ENCODE measurements around the gene IRGC.

The IRGC gene

DNA sequence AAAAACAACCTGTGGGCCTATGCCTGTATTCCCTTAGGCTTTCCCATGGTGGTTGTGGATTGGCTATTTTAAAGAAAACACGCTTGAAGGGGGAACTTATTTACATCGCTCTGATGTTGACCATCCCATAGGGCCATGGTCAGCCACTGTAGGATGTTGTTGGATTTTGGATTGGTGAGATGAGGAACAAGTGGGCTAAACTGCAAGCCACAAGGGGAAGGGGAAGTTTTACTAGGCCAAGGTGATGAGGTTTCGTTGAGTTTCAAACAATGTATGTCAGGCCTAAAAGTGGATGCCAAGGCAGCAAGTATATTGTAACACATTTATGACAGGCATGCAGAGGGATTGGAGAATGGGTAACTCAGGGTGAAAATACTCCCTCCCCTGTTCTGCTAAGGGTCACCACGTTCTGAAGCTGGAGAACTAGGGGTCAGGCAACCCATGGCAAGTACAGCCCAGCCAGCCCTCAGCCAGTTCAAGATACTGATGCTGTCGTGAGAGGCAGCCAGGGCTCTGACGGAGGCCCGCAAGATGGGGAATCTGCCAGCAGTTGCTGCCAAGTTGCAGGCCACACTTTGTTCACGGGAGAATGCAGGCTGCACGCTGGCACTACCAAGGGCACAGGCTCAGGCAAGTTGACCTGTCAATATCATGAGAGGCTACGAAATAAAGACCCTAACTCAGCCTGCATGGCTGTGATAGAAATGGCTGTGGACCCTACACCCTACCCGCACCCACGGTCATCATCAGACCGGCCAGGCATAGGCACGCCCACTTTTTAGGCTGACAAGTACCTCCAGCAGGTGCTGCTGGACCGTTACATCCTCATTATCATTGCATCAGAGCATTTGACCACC lies 11.1 kb downstream of the IRGC start:
- H3K27me3 ChIP-seq (ENCODE audit: insufficient read depth, poor library complexity, severe bottlenecking): no peaks in the 10 kb centered on the region
- H3K4me1 ChIP-seq (ENCODE audit: insufficient read depth, poor library complexity, severe bottlenecking): no peaks in the 10 kb centered on the region
- no peak overlapping the region for H3K27ac ChIP-seq (ENCODE audit: poor library complexity, severe bottlenecking)
- DNase-seq (ENCODE audit: low spot score): no peak
- H3K9me3 ChIP-seq (ENCODE audit: severe bottlenecking): no peaks in the 10 kb centered on the region
- TF ChIP-seq, protein P1, sequence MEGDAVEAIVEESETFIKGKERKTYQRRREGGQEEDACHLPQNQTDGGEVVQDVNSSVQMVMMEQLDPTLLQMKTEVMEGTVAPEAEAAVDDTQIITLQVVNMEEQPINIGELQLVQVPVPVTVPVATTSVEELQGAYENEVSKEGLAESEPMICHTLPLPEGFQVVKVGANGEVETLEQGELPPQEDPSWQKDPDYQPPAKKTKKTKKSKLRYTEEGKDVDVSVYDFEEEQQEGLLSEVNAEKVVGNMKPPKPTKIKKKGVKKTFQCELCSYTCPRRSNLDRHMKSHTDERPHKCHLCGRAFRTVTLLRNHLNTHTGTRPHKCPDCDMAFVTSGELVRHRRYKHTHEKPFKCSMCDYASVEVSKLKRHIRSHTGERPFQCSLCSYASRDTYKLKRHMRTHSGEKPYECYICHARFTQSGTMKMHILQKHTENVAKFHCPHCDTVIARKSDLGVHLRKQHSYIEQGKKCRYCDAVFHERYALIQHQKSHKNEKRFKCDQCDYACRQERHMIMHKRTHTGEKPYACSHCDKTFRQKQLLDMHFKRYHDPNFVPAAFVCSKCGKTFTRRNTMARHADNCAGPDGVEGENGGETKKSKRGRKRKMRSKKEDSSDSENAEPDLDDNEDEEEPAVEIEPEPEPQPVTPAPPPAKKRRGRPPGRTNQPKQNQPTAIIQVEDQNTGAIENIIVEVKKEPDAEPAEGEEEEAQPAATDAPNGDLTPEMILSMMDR (IDR thresholded peaks at IDR 0.05; ENCODE audit: poor library complexity, severe bottlenecking): no peak
- H3K4me3 ChIP-seq (ENCODE audit: severe bottlenecking): no peak overlapping the region
- peaks cover 10% of the 10 kb centered on the region for H3K36me3 ChIP-seq (ENCODE audit: low read depth)
- ATAC-seq (ENCODE audit: low read depth): no peak

DNA sequence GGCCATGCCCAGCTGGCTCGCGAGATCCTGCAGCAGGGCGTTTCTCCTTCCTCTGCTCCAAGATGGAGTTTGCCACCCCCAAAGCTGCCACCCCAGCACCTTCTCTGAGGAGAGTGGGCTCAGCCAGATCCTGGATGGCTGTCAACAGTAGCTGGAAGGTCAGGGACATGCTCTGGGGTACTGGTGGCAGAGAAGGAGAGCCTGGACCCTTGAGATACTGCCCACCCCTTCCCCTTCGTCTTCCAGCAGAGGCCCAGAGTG lies 11.6 kb downstream of the IRGC start:
- TF ChIP-seq, protein P1 (IDR thresholded peaks at IDR 0.05; ENCODE audit: poor library complexity, severe bottlenecking): no peak
- no peak for ATAC-seq (ENCODE audit: low read depth)
- DNase-seq (ENCODE audit: low spot score): no peak
- Histone ChIP-seq H3K4me1 (ENCODE audit: insufficient read depth, poor library complexity, severe bottlenecking) (no peaks in the 10 kb centered on the region), H3K27me3 (ENCODE audit: insufficient read depth, poor library complexity, severe bottlenecking) (no peaks in the 10 kb centered on the region), H3K4me3 (ENCODE audit: severe bottlenecking) (no peak overlapping the region), H3K9me3 (ENCODE audit: severe bottlenecking) (no peaks in the 10 kb centered on the region), H3K36me3 (ENCODE audit: low read depth) (peaks cover 16% of the 10 kb centered on the region), H3K27ac (ENCODE audit: poor library complexity, severe bottlenecking) (no peak overlapping the region)

DNA sequence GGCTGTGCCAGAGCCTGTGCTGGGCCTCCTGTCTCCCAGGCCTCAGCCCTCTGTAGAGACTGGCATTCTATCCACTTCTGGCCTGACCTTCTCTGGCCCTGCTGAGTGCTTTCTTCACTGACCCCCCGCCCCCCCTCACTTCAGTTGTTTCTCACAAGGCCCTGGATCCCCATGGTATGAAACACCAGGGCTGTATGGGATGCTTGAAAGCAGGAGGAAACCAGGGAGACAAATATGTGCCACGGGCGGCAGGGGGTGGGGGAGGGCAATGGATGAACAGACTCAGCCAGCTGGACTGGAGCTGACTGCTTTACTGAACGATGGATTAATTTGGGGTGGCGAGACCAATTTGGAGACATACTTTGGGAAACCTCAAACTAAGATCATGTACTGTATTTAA lies 14.0 kb downstream of the IRGC start:
- Histone ChIP-seq H3K27ac (ENCODE audit: poor library complexity, severe bottlenecking) (no peak overlapping the region), H3K4me3 (ENCODE audit: severe bottlenecking) (no peak overlapping the region), H3K36me3 (ENCODE audit: low read depth) (peaks cover 38% of the 10 kb centered on the region), H3K27me3 (ENCODE audit: insufficient read depth, poor library complexity, severe bottlenecking) (no peaks in the 10 kb centered on the region), H3K9me3 (ENCODE audit: severe bottlenecking) (no peaks in the 10 kb centered on the region), H3K4me1 (ENCODE audit: insufficient read depth, poor library complexity, severe bottlenecking) (no peaks in the 10 kb centered on the region)
- no peak for ATAC-seq (ENCODE audit: low read depth)
- TF ChIP-seq, protein P1 (IDR thresholded peaks at IDR 0.05; ENCODE audit: poor library complexity, severe bottlenecking): no peak
- no peak for DNase-seq (ENCODE audit: low spot score)

DNA sequence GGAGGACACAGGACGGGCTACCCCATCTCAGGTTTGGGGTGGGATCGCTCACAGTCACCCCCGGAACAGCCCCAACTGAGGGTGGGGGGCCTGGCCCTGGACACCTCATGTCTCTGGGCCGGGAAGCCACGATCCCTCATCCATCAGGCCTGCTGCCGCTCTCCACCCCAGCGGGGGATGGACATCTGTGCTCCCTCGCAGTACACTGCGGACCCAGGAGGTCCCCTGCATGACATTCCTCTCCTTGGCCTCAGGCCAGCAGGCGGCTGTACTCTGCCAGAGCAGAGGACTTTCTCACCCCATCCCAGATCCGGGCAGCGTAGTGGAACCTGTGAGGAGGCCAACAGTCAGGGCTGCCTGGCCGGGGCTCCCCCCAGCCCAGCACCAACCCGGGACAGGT lies 15.5 kb downstream of the IRGC start:
- Histone ChIP-seq H3K4me1 (ENCODE audit: insufficient read depth, poor library complexity, severe bottlenecking) (no peaks in the 10 kb centered on the region), H3K36me3 (ENCODE audit: low read depth) (peaks cover 48% of the 10 kb centered on the region), H3K9me3 (ENCODE audit: severe bottlenecking) (no peaks in the 10 kb centered on the region), H3K4me3 (ENCODE audit: severe bottlenecking) (no peak overlapping the region), H3K27ac (ENCODE audit: poor library complexity, severe bottlenecking) (no peak overlapping the region), H3K27me3 (ENCODE audit: insufficient read depth, poor library complexity, severe bottlenecking) (no peaks in the 10 kb centered on the region)
- TF ChIP-seq, protein P1 (IDR thresholded peaks at IDR 0.05; ENCODE audit: poor library complexity, severe bottlenecking): no peak
- ATAC-seq (ENCODE audit: low read depth) (no peak), DNase-seq (ENCODE audit: low spot score) (no peak)

DNA sequence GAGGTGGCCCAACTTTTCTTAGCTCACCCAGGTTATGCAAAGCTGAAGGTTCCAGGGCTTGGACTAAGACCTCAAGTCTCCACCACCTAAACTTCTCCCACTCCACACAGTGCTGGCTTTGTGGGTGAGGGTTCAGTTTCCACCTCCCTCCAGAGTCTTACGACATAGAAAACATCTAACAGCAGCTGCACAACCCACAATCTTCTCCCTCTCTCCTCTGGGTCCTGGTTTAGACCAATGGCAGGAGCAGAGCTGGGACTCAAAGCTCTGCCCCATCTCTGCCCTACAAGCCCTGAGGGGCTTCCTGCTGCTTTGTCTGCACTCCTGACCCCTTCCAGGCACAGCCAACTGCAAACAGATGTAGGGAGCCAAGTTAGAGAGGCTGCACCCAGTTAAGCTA lies 16.0 kb downstream of the IRGC start:
- ATAC-seq (ENCODE audit: low read depth) (no peak), DNase-seq (ENCODE audit: low spot score) (no peak)
- no peaks in the 10 kb centered on the region for H3K27me3 ChIP-seq (ENCODE audit: insufficient read depth, poor library complexity, severe bottlenecking)
- no peaks in the 10 kb centered on the region for H3K4me1 ChIP-seq (ENCODE audit: insufficient read depth, poor library complexity, severe bottlenecking)
- H3K36me3 ChIP-seq (ENCODE audit: low read depth): peaks cover 52% of the 10 kb centered on the region
- no peaks in the 10 kb centered on the region for H3K9me3 ChIP-seq (ENCODE audit: severe bottlenecking)
- TF ChIP-seq, protein P1 (IDR thresholded peaks at IDR 0.05; ENCODE audit: poor library complexity, severe bottlenecking): no peak
- H3K4me3 ChIP-seq (ENCODE audit: severe bottlenecking): no peak overlapping the region
- H3K27ac ChIP-seq (ENCODE audit: poor library complexity, severe bottlenecking): no peak overlapping the region
